A549 (cell line): ENCODE results near the gene RNF32. TPM values are rescaled to one million over a fixed set of nuclear protein-coding genes. Genes with fewer than 3 reads are reported as not detected.

Experiments
- ATAC-seq, 2 experiments: fragments of 200-7000 bp in 1 of 2; fragments of >200 bp in 1 of 2; cut with Nextera tagmentation in 1 of 2; cut with Tn5 transposase in 1 of 2; 3 replicates each; pipeline versions ENCODE4 v1.8.0 to v1.9.1; 2018 to 2020; ENCODE audit warnings: mild to moderate bottlenecking in 1 of 2, moderate library complexity in 1 of 2
- CTCF ChIA-PET: fragments of 300-600 bp; sonication (Branson Sonifier 250); formaldehyde crosslinking; extraction: SDS; loops from one replicate; lab custom pipeline; 2021; ENCODE audit warnings: antibody characterized with exemption, inconsistent platforms; lab: Yijun Ruan, JAX
- POLR2A ChIA-PET: fragments of 350-600 bp; formaldehyde crosslinking; extraction: SDS; loops from one replicate; lab custom pipeline; 2021; ENCODE audit warnings: antibody characterized with exemption, inconsistent platforms; lab: Yijun Ruan, JAX
- DNase-seq, 2 experiments: peaks; one replicate each; pipeline versions ENCODE4 v3.0.0 to v3.0.0-alpha.2; 2011 to 2016; ENCODE audit warnings: low read depth in 1 of 2, low spot score in 1 of 2
- FAIRE-seq: peaks from 2 replicates; lab custom pipeline; 2011; peaks lifted over from hg19 to GRCh38; lab: Jason Lieb, UNC
- H3K27ac ChIP-seq, 2 experiments: fragments of >200 bp; sonication (Bioruptor Twin); formaldehyde crosslinking; 3 replicates each; pipeline ENCODE4 v1.5.1; 2016 to 2017
- H3K4me1 ChIP-seq: fragments of >200 bp; sonication (Bioruptor Twin); formaldehyde crosslinking; 3 replicates; pipeline ENCODE4 v1.6.1; 2016
- H3K4me2 ChIP-seq: fragments of >200 bp; sonication (Bioruptor Twin); formaldehyde crosslinking; 3 replicates; pipeline ENCODE4 v1.6.1; 2016
- H3K4me3 ChIP-seq: fragments of >200 bp; sonication (Bioruptor Twin); formaldehyde crosslinking; 3 replicates; pipeline ENCODE4 v1.5.1; 2016
- H3K9me3 ChIP-seq: fragments of >200 bp; sonication (Bioruptor Twin); formaldehyde crosslinking; 3 replicates; pipeline ENCODE4 v1.6.1; 2016
- BCL3 ChIP-seq: fragments of >200 bp; sonication (Bioruptor Twin); formaldehyde crosslinking; IDR thresholded peaks from 3 replicates; pipeline ENCODE4 v1.6.1; 2016
- BHLHE40 ChIP-seq: IDR thresholded peaks from 2 replicates; pipeline ENCODE4 v1.6.1; 2012; ENCODE audit warnings: low read depth, low read length, inconsistent platforms
- CBX2 ChIP-seq: fragments of 200-600 bp; sonication (generic); IDR thresholded peaks from 2 replicates; pipeline ENCODE4 v1.6.1; 2016; ENCODE audit warnings: low read depth, mild to moderate bottlenecking, borderline replicate concordance
- CBX8 ChIP-seq: fragments of 200-600 bp; sonication (generic); IDR thresholded peaks from 2 replicates; pipeline ENCODE4 v1.6.1; 2016
- CHD2 ChIP-seq: fragments of 150-350 bp; IDR thresholded peaks from 2 replicates; pipeline ENCODE4 v1.6.1; 2014; ENCODE audit warnings: low read length; ENCODE audit not compliant: partially characterized antibody
- CHD4 ChIP-seq: fragments of 200-600 bp; sonication (generic); IDR thresholded peaks from 2 replicates; pipeline ENCODE4 v1.6.1; 2016; ENCODE audit warnings: antibody characterized with exemption, mild to moderate bottlenecking, borderline replicate concordance
- EHF ChIP-seq: fragments of 250-450 bp; sonication (Bioruptor Pico); IDR thresholded peaks from 2 replicates; pipeline ENCODE4 v1.5.0; 2020; ENCODE audit warnings: mild to moderate bottlenecking
- ESRRA ChIP-seq: fragments of 150-350 bp; IDR thresholded peaks from 2 replicates; pipeline ENCODE4 v1.6.1; 2014; ENCODE audit warnings: mild to moderate bottlenecking, low read length, borderline replicate concordance
- FOSB ChIP-seq: fragments of 250-450 bp; sonication (Bioruptor Pico); IDR thresholded peaks from 2 replicates; pipeline ENCODE4 v1.5.0; 2020; ENCODE audit warnings: mild to moderate bottlenecking, moderate library complexity
- GATA3 ChIP-seq: IDR thresholded peaks from 2 replicates; pipeline ENCODE4 v1.6.1; 2012; ENCODE audit warnings: borderline replicate concordance
- HES2 ChIP-seq: fragments of >200 bp; sonication (Bioruptor Twin); formaldehyde crosslinking; IDR thresholded peaks from 2 replicates; pipeline ENCODE4 v1.6.1; 2016
- HOXB13 ChIP-seq: fragments of 250-450 bp; sonication (Bioruptor Pico); IDR thresholded peaks from 2 replicates; pipeline ENCODE4 v1.5.0; 2020; ENCODE audit warnings: low read depth, mild to moderate bottlenecking, moderate library complexity
- JUN ChIP-seq, 2 experiments: fragments of >200 bp; sonication (Bioruptor Twin); formaldehyde crosslinking; IDR thresholded peaks; 2 replicates in 1 of 2; 3 replicates in 1 of 2; pipeline ENCODE4 v1.6.1; 2016 to 2017
- JUNB ChIP-seq: fragments of >200 bp; sonication (Bioruptor Twin); formaldehyde crosslinking; IDR thresholded peaks from 2 replicates; pipeline ENCODE4 v1.6.1; 2016
- KDM5A ChIP-seq: fragments of 200-600 bp; sonication (generic); IDR thresholded peaks from 2 replicates; pipeline ENCODE4 v1.6.1; 2016; ENCODE audit warnings: antibody characterized with exemption, mild to moderate bottlenecking
- NFE2L2 ChIP-seq: fragments of 150-350 bp; conservative IDR thresholded peaks from 2 replicates; pipeline ENCODE4 v1.6.1; 2014; ENCODE audit warnings: low read length
- NR3C1 ChIP-seq: fragments of >200 bp; sonication (Bioruptor Twin); formaldehyde crosslinking; IDR thresholded peaks from 3 replicates; pipeline ENCODE4 v1.6.1; 2017
- PBX3 ChIP-seq: IDR thresholded peaks from 2 replicates; pipeline ENCODE4 v1.6.1; 2012
- PHF8 ChIP-seq: fragments of 200-600 bp; sonication (generic); IDR thresholded peaks from 2 replicates; pipeline ENCODE4 v1.6.1; 2016; ENCODE audit warnings: low read depth, mild to moderate bottlenecking, antibody characterized with exemption, moderate library complexity, borderline replicate concordance
- POLR2AphosphoS2 ChIP-seq: conservative IDR thresholded peaks from 2 replicates; pipeline ENCODE4 v1.6.1; 2012; ENCODE audit warnings: low read length, improper control_type of control experiment, inconsistent platforms
- RCOR1 ChIP-seq: fragments of 150-350 bp; IDR thresholded peaks from 2 replicates; pipeline ENCODE4 v1.6.1; 2014; ENCODE audit warnings: antibody characterized with exemption, low read length, low read depth
- RNF2 ChIP-seq: fragments of 200-600 bp; sonication (generic); IDR thresholded peaks from 2 replicates; pipeline ENCODE4 v1.6.1; 2016; ENCODE audit warnings: low read depth, mild to moderate bottlenecking, antibody characterized with exemption, moderate library complexity, borderline replicate concordance
- SMC3 ChIP-seq: fragments of >200 bp; sonication (Bioruptor Twin); formaldehyde crosslinking; IDR thresholded peaks from 3 replicates; pipeline ENCODE4 v1.6.1; 2018; ENCODE audit warnings: inconsistent platforms
- SREBF2 ChIP-seq: fragments of 450-650 bp; IDR thresholded peaks from 2 replicates; pipeline ENCODE4 v1.6.1; 2014; ENCODE audit warnings: mild to moderate bottlenecking, moderate library complexity
- ZFP36 ChIP-seq: fragments of 450-650 bp; IDR thresholded peaks from 2 replicates; pipeline ENCODE4 v1.6.1; 2014; ENCODE audit warnings: borderline replicate concordance; ENCODE audit not compliant: partially characterized antibody
- ZNF302 ChIP-seq: fragments of 250-450 bp; sonication (Bioruptor Pico); IDR thresholded peaks from 2 replicates; pipeline ENCODE4 v1.9.0; 2021; ENCODE audit warnings: inconsistent platforms, mild to moderate bottlenecking, moderate library complexity
- ZSCAN20 ChIP-seq: fragments of 250-450 bp; sonication (Bioruptor Pico); IDR thresholded peaks from 2 replicates; pipeline ENCODE4 v1.8.0; 2022; ENCODE audit warnings: mild to moderate bottlenecking, moderate library complexity
- WGBS: methylation state at CpG from one replicate; pipeline ENCODE4 v1.1.6; 2017; ENCODE audit errors: missing lambda C conversion rate; 5-methylcytosine and 5-hydroxymethylcytosine counted together
- polyA plus RNA-seq, 4 experiments: library from polyadenylated mRNA; depleted of rRNA in 3 of 4; stranded (reverse); fragments of >200 nt; fragmentation: RNase III in 1 of 4; extraction: RNeasy Plus Mini Kit Qiagen cat#74134 plus additional on column Dnase treatment in 1 of 4; gene quantifications; 2 replicates in 3 of 4; 3 replicates in 1 of 4; pipeline ENCODE4 v1.2.3, GENCODE V29; 2011 to 2017
- TF ChIP-seq, protein P1 (sequence below): fragments of 450-650 bp; IDR thresholded peaks from 2 replicates; pipeline ENCODE4 v1.6.1; 2014; ENCODE audit warnings: antibody characterized with exemption
- TF ChIP-seq, protein P2 (sequence below): fragments of 250-450 bp; sonication (Bioruptor Pico); IDR thresholded peaks from 2 replicates; pipeline ENCODE4 v1.5.0; 2021; ENCODE audit warnings: mild to moderate bottlenecking, moderate library complexity, borderline replicate concordance

Gene RNF32
- polyA plus RNA-seq, 2 of the 4 experiments (the other 2 are of a cell fraction): 1.8 to 2.8 TPM

GRCh38 chr7:156603629-156604028 lies 36.9 kb upstream of the RNF32 start (continued):
- TF ChIP-seq JUN (IDR thresholded peaks at IDR 0.05): no peak
- TF ChIP-seq PHF8: no peak
- no peak for TF ChIP-seq EHF

DNA sequence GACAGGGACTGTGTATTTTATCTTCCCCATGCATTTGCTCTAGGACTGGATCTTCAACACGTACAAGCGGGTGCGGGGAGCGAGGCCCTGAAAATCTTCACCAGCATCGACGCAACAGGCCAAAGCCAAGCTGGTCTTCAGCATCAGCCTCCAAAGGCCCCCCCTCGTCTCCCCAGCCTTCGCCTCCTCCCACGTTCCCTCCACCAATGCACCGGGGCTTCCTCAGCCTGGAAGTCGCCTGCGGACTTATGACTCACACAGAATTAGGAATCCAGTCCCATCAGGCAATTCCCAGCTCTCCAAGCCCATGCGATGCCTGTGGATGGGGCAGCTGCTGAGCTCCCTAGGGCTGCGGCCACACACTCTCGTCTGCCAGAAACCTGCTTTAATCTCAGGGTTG lies 36.3 kb upstream of the RNF32 start:
- WGBS: 67% methylated on average over 15 of the region's 15 CpGs
- Histone ChIP-seq H3K4me1 (no peaks in the 10 kb centered on the region), H3K27ac (no peak overlapping the region), H3K4me3 (no peak overlapping the region), H3K4me2 (no peak overlapping the region), H3K9me3 (no peaks in the 10 kb centered on the region)
- ChIA-PET POLR2A (no interaction called here), CTCF (interaction anchor here (1.4 kb wide), 1 partner anchor 12 kb away, joined by 3 read pairs; no protein-coding TSS in a partner anchor)
- DNase-seq: no peak
- TF ChIP-seq ZNF302 (no peak), BCL3 (no peak), RCOR1 (no peak), EHF (no peak), ZSCAN20 (no peak), CBX8 (no peak), PBX3 (no peak), ZFP36 (no peak), CBX2 (no peak), FOSB (CRISPR knock-in tag) (no peak), JUNB (no peak), GATA3 (no peak)
- ATAC-seq: no peak; a peak in 1 of 6 replicates
- FAIRE-seq: no peak

GRCh38 chr7:156604836-156605695 lies 35.5 kb upstream of the RNF32 start:
- Histone ChIP-seq H3K27ac (no peak overlapping the region), H3K4me2 (no peak overlapping the region), H3K4me3 (no peak overlapping the region), H3K9me3 (no peaks in the 10 kb centered on the region), H3K4me1 (no peaks in the 10 kb centered on the region)
- ATAC-seq (no peak), FAIRE-seq (no peak), DNase-seq (no peak)
- POLR2A ChIA-PET: no interaction called here
- 75% methylated on average over 21 of the region's 22 CpGs for WGBS
- TF ChIP-seq SREBF2 (no peak), CHD4 (no peak)
- CTCF ChIA-PET: interaction anchor here (0.5 kb wide), 1 partner anchor 448 kb away, joined by 3 read pairs; no protein-coding TSS in a partner anchor

GRCh38 chr7:156606135-156606534 lies 34.4 kb upstream of the RNF32 start:
- ChIA-PET POLR2A (no interaction called here), CTCF (no interaction called here)
- 70% methylated on average over 5 of the region's 5 CpGs for WGBS
- Histone ChIP-seq H3K4me2 (no peak overlapping the region), H3K4me3 (no peak overlapping the region), H3K27ac (no peak overlapping the region), H3K9me3 (no peaks in the 10 kb centered on the region), H3K4me1 (no peaks in the 10 kb centered on the region)
- FAIRE-seq: no peak
- no peak for DNase-seq
- ATAC-seq: no peak
- TF ChIP-seq POLR2AphosphoS2 (no peak), HOXB13 (CRISPR knock-in tag) (no peak), BHLHE40 (no peak), HES2 (no peak), NFE2L2 (no peak), CHD2 (no peak), RNF2 (no peak), ESRRA (no peak), JUN (IDR thresholded peaks at IDR 0.05) (no peak), KDM5A (no peak), NR3C1 (no peak), SMC3 (no peak)
- TF ChIP-seq, protein P1, sequence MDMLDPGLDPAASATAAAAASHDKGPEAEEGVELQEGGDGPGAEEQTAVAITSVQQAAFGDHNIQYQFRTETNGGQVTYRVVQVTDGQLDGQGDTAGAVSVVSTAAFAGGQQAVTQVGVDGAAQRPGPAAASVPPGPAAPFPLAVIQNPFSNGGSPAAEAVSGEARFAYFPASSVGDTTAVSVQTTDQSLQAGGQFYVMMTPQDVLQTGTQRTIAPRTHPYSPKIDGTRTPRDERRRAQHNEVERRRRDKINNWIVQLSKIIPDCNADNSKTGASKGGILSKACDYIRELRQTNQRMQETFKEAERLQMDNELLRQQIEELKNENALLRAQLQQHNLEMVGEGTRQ: no peak
- TF ChIP-seq, protein P2, sequence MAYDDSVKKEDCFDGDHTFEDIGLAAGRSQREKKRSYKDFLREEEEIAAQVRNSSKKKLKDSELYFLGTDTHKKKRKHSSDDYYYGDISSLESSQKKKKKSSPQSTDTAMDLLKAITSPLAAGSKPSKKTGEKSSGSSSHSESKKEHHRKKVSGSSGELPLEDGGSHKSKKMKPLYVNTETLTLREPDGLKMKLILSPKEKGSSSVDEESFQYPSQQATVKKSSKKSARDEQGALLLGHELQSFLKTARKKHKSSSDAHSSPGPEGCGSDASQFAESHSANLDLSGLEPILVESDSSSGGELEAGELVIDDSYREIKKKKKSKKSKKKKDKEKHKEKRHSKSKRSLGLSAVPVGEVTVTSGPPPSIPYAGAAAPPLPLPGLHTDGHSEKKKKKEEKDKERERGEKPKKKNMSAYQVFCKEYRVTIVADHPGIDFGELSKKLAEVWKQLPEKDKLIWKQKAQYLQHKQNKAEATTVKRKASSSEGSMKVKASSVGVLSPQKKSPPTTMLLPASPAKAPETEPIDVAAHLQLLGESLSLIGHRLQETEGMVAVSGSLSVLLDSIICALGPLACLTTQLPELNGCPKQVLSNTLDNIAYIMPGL (CRISPR knock-in tag): no peak
